Measurements from ENCODE around the gene SMAD7. TPM values are rescaled to one million over a fixed set of nuclear protein-coding genes. Genes with fewer than 3 reads are reported as not detected.
A peak's percentile ranks its signal among the peaks of the same experiment; 100 is the strongest.

SMAD7 gene
- total RNA-seq, 1 donor from 2014 or later: 24.3 TPM

GRCh38 chr18:48931680-48932461, 18.9 kb downstream of the SMAD7 start:
- no peak for DNase-seq (ENCODE audit: low spot score, unreplicated experiment)
- H3K9me3 Mint-ChIP-seq (ENCODE audit: low read depth): no peaks in the 10 kb centered on the region
- H3K27me3 Mint-ChIP-seq: no peaks in the 10 kb centered on the region
- peak overlapping the region; percentile 84 for H3K27ac Mint-ChIP-seq
- peaks cover 2% of the 10 kb centered on the region for H3K36me3 Mint-ChIP-seq (ENCODE audit: insufficient read depth)
- peak overlapping the region; percentile 40 for H3K4me3 Mint-ChIP-seq (ENCODE audit: low read depth)
- peaks cover 79% of the 10 kb centered on the region for H3K4me1 Mint-ChIP-seq (ENCODE audit: low read depth)
- no peak for TF ChIP-seq CTCF (IDR thresholded peaks at IDR 0.05; ENCODE audit: unreplicated experiment)

GRCh38 chr18:48930926-48931325, 19.8 kb downstream of the SMAD7 start:
- peaks cover 87% of the 10 kb centered on the region for H3K4me1 Mint-ChIP-seq (ENCODE audit: low read depth)
- no peak for DNase-seq (ENCODE audit: low spot score, unreplicated experiment)
- H3K27me3 Mint-ChIP-seq: no peaks in the 10 kb centered on the region
- H3K9me3 Mint-ChIP-seq (ENCODE audit: low read depth): no peaks in the 10 kb centered on the region
- TF ChIP-seq CTCF (IDR thresholded peaks at IDR 0.05; ENCODE audit: unreplicated experiment): no peak
- H3K36me3 Mint-ChIP-seq (ENCODE audit: insufficient read depth): peaks cover 2% of the 10 kb centered on the region
- H3K4me3 Mint-ChIP-seq (ENCODE audit: low read depth): peak overlapping the region; percentile 50
- H3K27ac Mint-ChIP-seq: peak overlapping the region; percentile 98

DNA sequence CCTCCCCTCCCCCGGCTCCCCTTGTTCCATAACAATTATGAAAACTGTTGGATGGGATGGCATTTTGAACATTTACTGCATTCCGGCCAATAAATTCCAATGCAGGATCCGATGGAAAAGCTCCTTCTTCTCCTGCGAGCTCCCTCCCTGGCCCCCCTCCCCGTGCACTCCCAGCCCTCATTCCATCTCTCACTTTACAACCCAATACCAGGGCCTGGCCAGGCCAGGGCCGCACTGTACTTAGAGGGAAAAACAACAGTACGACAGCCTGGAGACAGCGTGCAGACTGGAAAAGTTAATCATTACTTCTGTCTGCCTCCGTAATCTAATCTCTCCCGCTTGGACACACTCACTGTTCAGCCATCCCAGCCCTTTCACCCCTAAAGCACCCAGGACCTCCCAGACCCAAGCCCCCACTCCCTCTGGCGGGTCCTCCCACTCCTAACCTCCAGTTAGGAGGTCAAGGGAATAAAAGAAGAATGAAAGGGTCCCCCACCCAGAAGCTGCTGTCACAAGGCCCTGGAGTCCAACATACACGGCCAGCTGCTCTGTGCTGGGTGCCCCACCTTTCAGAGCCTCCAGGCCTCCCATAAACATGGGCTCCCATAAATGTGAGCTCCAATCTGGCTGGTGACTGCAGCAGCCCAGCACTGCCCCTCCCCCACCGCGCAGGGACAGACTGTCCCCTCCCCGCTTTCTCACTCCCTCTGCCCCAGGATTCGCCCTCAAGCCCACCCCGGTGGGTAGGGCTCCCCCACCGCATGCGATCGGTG, 20.6 kb downstream of the SMAD7 start:
- TF ChIP-seq CTCF (IDR thresholded peaks at IDR 0.05; ENCODE audit: unreplicated experiment): no peak
- Mint-ChIP-seq H3K9me3 (ENCODE audit: low read depth) (no peaks in the 10 kb centered on the region), H3K27ac (peak overlapping the region; percentile 98), H3K27me3 (no peaks in the 10 kb centered on the region), H3K4me1 (ENCODE audit: low read depth) (peaks cover 87% of the 10 kb centered on the region), H3K4me3 (ENCODE audit: low read depth) (peak overlapping the region; percentile 50), H3K36me3 (ENCODE audit: insufficient read depth) (peaks cover 2% of the 10 kb centered on the region)
- peak; percentile 29 for DNase-seq (ENCODE audit: low spot score, unreplicated experiment)

DNA sequence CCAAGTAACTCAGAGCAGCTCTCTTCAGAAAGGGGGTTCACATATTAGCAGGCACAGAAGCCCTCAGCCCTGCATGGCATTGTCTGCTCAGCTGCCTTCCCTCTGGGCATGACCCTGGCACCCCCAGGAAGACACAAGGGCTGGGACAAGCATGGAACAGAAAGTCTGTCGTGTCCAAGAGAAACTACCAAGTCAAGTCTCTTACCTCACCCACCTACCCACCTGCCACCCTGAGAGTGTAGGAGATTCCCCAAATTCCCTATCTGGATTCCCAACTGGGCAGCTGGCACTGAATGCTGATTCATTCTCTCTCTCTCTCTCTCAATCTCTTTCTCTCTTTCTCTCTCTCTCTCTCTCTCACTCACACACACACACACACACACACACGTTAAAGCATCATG, 21.6 kb downstream of the SMAD7 start:
- TF ChIP-seq CTCF (IDR thresholded peaks at IDR 0.05; ENCODE audit: unreplicated experiment): no peak
- H3K9me3 Mint-ChIP-seq (ENCODE audit: low read depth): no peaks in the 10 kb centered on the region
- peak overlapping the region; percentile 98 for H3K27ac Mint-ChIP-seq
- no peaks in the 10 kb centered on the region for H3K27me3 Mint-ChIP-seq
- peak overlapping the region; percentile 52 for H3K4me3 Mint-ChIP-seq (ENCODE audit: low read depth)
- no peak for DNase-seq (ENCODE audit: low spot score, unreplicated experiment)
- peaks cover 88% of the 10 kb centered on the region for H3K4me1 Mint-ChIP-seq (ENCODE audit: low read depth)
- peaks cover 4% of the 10 kb centered on the region for H3K36me3 Mint-ChIP-seq (ENCODE audit: insufficient read depth)

DNA sequence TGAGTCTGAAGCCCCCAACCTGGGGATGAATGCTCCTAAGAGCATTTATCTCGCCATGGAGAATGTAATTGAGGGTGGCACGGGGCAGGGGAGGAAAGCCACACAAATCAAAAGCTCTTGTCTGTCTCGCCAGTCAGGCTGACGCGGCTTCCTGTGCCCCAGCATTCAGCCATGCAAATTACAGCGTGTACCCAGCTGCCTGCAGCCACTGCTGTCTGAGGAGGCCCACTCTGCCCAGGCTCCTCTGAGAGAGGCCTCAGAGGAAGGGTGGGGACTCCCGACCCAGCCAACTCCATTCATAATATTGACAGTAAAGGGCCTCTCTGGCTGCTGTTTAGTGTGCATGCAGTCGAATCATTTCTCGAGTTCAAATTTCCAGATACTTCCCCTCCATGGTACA, 22.0 kb downstream of the SMAD7 start:
- Mint-ChIP-seq H3K27ac (peak overlapping the region; percentile 98), H3K4me3 (ENCODE audit: low read depth) (peak overlapping the region; percentile 52), H3K36me3 (ENCODE audit: insufficient read depth) (peaks cover 4% of the 10 kb centered on the region), H3K9me3 (ENCODE audit: low read depth) (no peaks in the 10 kb centered on the region), H3K27me3 (no peaks in the 10 kb centered on the region), H3K4me1 (ENCODE audit: low read depth) (peaks cover 88% of the 10 kb centered on the region)
- TF ChIP-seq CTCF (IDR thresholded peaks at IDR 0.05; ENCODE audit: unreplicated experiment): no peak
- DNase-seq (ENCODE audit: low spot score, unreplicated experiment): no peak
